Astrocyte (in vitro differentiated cells and primary cell): ENCODE data around the gene NIPAL3. TPM values are rescaled to one million over a fixed set of nuclear protein-coding genes. Genes with fewer than 3 reads are reported as not detected.

Source experiments
- DNase-seq: peaks from one replicate; pipeline ENCODE4 v3.0.0-alpha.2; 2010; ENCODE audit warnings: low read depth
- FAIRE-seq: peaks from 2 replicates; lab custom pipeline; 2011; peaks lifted over from hg19 to GRCh38; lab: Jason Lieb, UNC
- H2AFZ ChIP-seq: 2 replicates; pipeline ENCODE4 v1.6.0; 2012; ENCODE audit warnings: low read depth, low read length, inconsistent platforms
- H3K27ac ChIP-seq: 2 replicates; pipeline ENCODE4 v1.5.1; 2011; ENCODE audit warnings: low read depth, low read length, inconsistent platforms
- H3K27me3 ChIP-seq: 2 replicates; pipeline ENCODE4 v1.6.0; 2011; ENCODE audit warnings: low read length, inconsistent platforms; ENCODE audit not compliant: insufficient read depth
- H3K36me3 ChIP-seq: 2 replicates; pipeline ENCODE4 v1.5.1; 2011; ENCODE audit warnings: low read length, inconsistent platforms; ENCODE audit not compliant: insufficient read depth
- H3K4me1 ChIP-seq: 2 replicates; pipeline ENCODE4 v1.5.1; 2011; ENCODE audit warnings: low read length, inconsistent platforms; ENCODE audit not compliant: insufficient read depth
- H3K4me2 ChIP-seq: 2 replicates; pipeline ENCODE4 v1.6.0; 2012; ENCODE audit warnings: low read length, inconsistent platforms
- H3K4me3 ChIP-seq: 2 replicates; pipeline ENCODE4 v1.5.1; 2011; ENCODE audit warnings: low read depth, mild to moderate bottlenecking, low read length, inconsistent platforms; ENCODE audit not compliant: insufficient read depth
- H3K79me2 ChIP-seq: 2 replicates; pipeline ENCODE4 v1.6.0; 2012; ENCODE audit warnings: mild to moderate bottlenecking, low read length, inconsistent platforms; ENCODE audit not compliant: insufficient read depth
- H3K9ac ChIP-seq: 2 replicates; pipeline ENCODE4 v1.6.0; 2012; ENCODE audit warnings: mild to moderate bottlenecking, low read length, inconsistent platforms
- H3K9me3 ChIP-seq: 2 replicates; pipeline ENCODE4 v1.5.1; 2012; ENCODE audit warnings: low read depth, mild to moderate bottlenecking, low read length, inconsistent platforms; ENCODE audit not compliant: insufficient read depth
- H4K20me1 ChIP-seq: 2 replicates; pipeline ENCODE4 v1.6.0; 2012; ENCODE audit warnings: low read length, inconsistent platforms; ENCODE audit not compliant: insufficient read depth
- H3K27ac Mint-ChIP-seq: one replicate; pipeline ENCODE4 v1.8.0; 2021; ENCODE audit warnings: mild to moderate bottlenecking, mixed read lengths; ENCODE audit not compliant: unreplicated experiment
- H3K27me3 Mint-ChIP-seq: one replicate; pipeline ENCODE4 v1.8.0; 2021; ENCODE audit warnings: low read depth, mixed read lengths; ENCODE audit not compliant: unreplicated experiment
- H3K36me3 Mint-ChIP-seq: one replicate; pipeline ENCODE4 v1.8.0; 2021; ENCODE audit warnings: low read depth, mixed read lengths; ENCODE audit not compliant: unreplicated experiment
- H3K4me1 Mint-ChIP-seq: one replicate; pipeline ENCODE4 v1.8.0; 2021; ENCODE audit warnings: low read depth, mixed read lengths; ENCODE audit not compliant: unreplicated experiment
- H3K4me3 Mint-ChIP-seq: one replicate; pipeline ENCODE4 v1.8.0; 2021; ENCODE audit warnings: mild to moderate bottlenecking, moderate library complexity, mixed read lengths; ENCODE audit not compliant: unreplicated experiment
- H3K9me3 Mint-ChIP-seq: one replicate; pipeline ENCODE4 v1.8.0; 2021; ENCODE audit warnings: mild to moderate bottlenecking, mixed read lengths; ENCODE audit not compliant: unreplicated experiment
- CTCF ChIP-seq: IDR thresholded peaks from 2 replicates; pipeline ENCODE4 v1.5.1; 2011; ENCODE audit warnings: low read depth, mild to moderate bottlenecking, inconsistent platforms, low read length, moderate library complexity; ENCODE audit not compliant: insufficient read depth
- EZH2 ChIP-seq: IDR thresholded peaks from 2 replicates; pipeline ENCODE4 v1.6.1; 2012; ENCODE audit warnings: mild to moderate bottlenecking, low read length, inconsistent platforms; ENCODE audit not compliant: insufficient read depth
- total RNA-seq: library from RNA; stranded (reverse); gene quantifications from 2 replicates; pipeline ENCODE4 v1.2.1, GENCODE V29; 2021

NIPAL3 gene
- total RNA-seq, 1 donor from 2014 or later, result 47.2 TPM

- TF ChIP-seq CTCF (no peak), EZH2 (no peak)
- Histone ChIP-seq H3K9ac (peak overlapping the region; percentile 61), H3K4me3 (no peak overlapping the region), H3K4me2 (peak overlapping the region; percentile 75), H3K27me3 (no peaks in the 10 kb centered on the region), H3K27ac (peak overlapping the region; percentile 61), H2AFZ (peak overlapping the region; percentile 6), H3K9me3 (no peaks in the 10 kb centered on the region), H3K4me1 (peaks cover 13% of the 10 kb centered on the region), H3K79me2 (no peaks in the 10 kb centered on the region), H3K36me3 (peaks cover 2% of the 10 kb centered on the region), H4K20me1 (no peaks in the 10 kb centered on the region)
- H3K36me3 Mint-ChIP-seq, result peaks cover 11% of the 10 kb centered on the region
- no peaks in the 10 kb centered on the region for H3K9me3 Mint-ChIP-seq
- FAIRE-seq, result no peak
- DNase-seq, result peak; percentile 82
- H3K27me3 Mint-ChIP-seq, result peaks cover under 1% of the 10 kb centered on the region
- peaks cover 13% of the 10 kb centered on the region for H3K4me1 Mint-ChIP-seq
- peak overlapping the region; percentile 72 for H3K27ac Mint-ChIP-seq
- no peak overlapping the region for H3K4me3 Mint-ChIP-seq
These were observed 40.5 kb upstream of the NIPAL3 start for GRCh38 chr1:24374891-24375786.

- Mint-ChIP-seq H3K4me1 (peaks cover 21% of the 10 kb centered on the region), H3K27ac (no peak overlapping the region), H3K27me3 (peaks cover 2% of the 10 kb centered on the region), H3K36me3 (peaks cover 28% of the 10 kb centered on the region), H3K9me3 (no peaks in the 10 kb centered on the region), H3K4me3 (no peak overlapping the region)
- H3K27me3 ChIP-seq, result no peaks in the 10 kb centered on the region
- no peak overlapping the region for H2AFZ ChIP-seq
- H3K4me1 ChIP-seq, result peaks cover 19% of the 10 kb centered on the region
- H3K36me3 ChIP-seq, result peaks cover 2% of the 10 kb centered on the region
- H3K27ac ChIP-seq, result no peak overlapping the region
- no peak overlapping the region for H3K9ac ChIP-seq
- H3K4me3 ChIP-seq, result no peak overlapping the region
- H3K4me2 ChIP-seq, result no peak overlapping the region
- no peak for TF ChIP-seq CTCF
- H3K79me2 ChIP-seq, result no peaks in the 10 kb centered on the region
- no peaks in the 10 kb centered on the region for H4K20me1 ChIP-seq
- DNase-seq (no peak), FAIRE-seq (peak; percentile 9)
- H3K9me3 ChIP-seq, result no peaks in the 10 kb centered on the region
These were observed 35.8 kb upstream of the NIPAL3 start for GRCh38 chr1:24379733-24380315.

GRCh38 chr1:24380508-24380907, 35.1 kb upstream of the NIPAL3 start:
- Mint-ChIP-seq H3K27ac (no peak overlapping the region), H3K4me1 (peaks cover 20% of the 10 kb centered on the region), H3K9me3 (no peaks in the 10 kb centered on the region), H3K36me3 (peaks cover 28% of the 10 kb centered on the region), H3K4me3 (no peak overlapping the region), H3K27me3 (peaks cover 2% of the 10 kb centered on the region)
- peaks cover 2% of the 10 kb centered on the region for H3K36me3 ChIP-seq
- TF ChIP-seq CTCF, result no peak
- no peak for TF ChIP-seq EZH2
- H2AFZ ChIP-seq, result no peak overlapping the region
- H3K9me3 ChIP-seq, result no peaks in the 10 kb centered on the region
- DNase-seq (no peak), FAIRE-seq (no peak)
- H3K4me3 ChIP-seq, result no peak overlapping the region
- H3K27ac ChIP-seq, result no peak overlapping the region
- no peaks in the 10 kb centered on the region for H4K20me1 ChIP-seq
- H3K79me2 ChIP-seq, result no peaks in the 10 kb centered on the region
- H3K9ac ChIP-seq, result no peak overlapping the region
- peaks cover 17% of the 10 kb centered on the region for H3K4me1 ChIP-seq
- no peak overlapping the region for H3K4me2 ChIP-seq
- H3K27me3 ChIP-seq, result no peaks in the 10 kb centered on the region
